HL-60 (cell line): ENCODE results near the gene PLEKHB1.

ENCODE experiments used
- CTCF ChIP-seq: IDR thresholded peaks from one replicate; pipeline ENCODE4 v1.5.1; 2011; ENCODE audit warnings: low read length, control low read depth, inconsistent platforms; ENCODE audit not compliant: insufficient read depth
- POLR2AphosphoS5 ChIP-seq: IDR thresholded peaks from 2 replicates; pipeline ENCODE4 v1.6.1; 2012; ENCODE audit warnings: low read depth

GRCh38 chr11:73660497-73661034, 14.2 kb downstream of the PLEKHB1 start:
- TF ChIP-seq CTCF (no peak), POLR2AphosphoS5 (0 out of 2 replicates have a peak, but pooled peaks have one; percentile 4)
